ENCODE results near the gene COL11A2. TPM values are rescaled to one million over a fixed set of nuclear protein-coding genes. Genes with fewer than 3 reads are reported as not detected.

The COL11A2 gene
- total and polyA plus RNA-seq, 2 of the 13 experiments (the other 11 are each of a cell fraction or from before 2014, with no cell fraction given) = 0.55 TPM

DNA sequence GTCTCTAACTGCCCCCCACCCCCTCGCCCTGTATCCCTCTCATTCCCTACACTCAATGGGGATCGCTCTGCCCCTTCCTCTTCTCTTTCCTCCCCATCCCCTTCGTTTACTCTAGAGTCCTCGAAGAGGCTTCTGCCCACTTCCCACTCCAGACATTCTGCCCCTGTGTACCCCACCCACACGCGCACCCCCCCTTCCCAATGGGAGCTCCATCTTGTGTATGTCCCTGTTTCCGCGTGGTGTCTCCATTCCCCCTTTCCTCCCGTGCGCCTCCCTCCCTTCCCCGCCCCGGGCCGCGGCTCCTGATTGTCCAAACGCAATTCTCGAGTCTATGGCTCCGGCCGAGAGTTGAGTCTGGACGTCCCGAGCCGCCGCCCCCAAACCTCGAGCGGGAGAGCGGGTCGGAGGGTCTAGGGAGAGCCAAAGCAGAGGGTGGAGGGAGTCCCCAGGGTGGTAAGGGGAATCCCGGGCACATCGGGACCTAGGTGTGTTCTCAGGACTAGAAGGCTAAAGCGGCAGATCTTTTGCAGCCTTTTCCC lies 15.4 kb upstream of the COL11A2 start (continued):
- TF ChIP-seq, protein P1, sequence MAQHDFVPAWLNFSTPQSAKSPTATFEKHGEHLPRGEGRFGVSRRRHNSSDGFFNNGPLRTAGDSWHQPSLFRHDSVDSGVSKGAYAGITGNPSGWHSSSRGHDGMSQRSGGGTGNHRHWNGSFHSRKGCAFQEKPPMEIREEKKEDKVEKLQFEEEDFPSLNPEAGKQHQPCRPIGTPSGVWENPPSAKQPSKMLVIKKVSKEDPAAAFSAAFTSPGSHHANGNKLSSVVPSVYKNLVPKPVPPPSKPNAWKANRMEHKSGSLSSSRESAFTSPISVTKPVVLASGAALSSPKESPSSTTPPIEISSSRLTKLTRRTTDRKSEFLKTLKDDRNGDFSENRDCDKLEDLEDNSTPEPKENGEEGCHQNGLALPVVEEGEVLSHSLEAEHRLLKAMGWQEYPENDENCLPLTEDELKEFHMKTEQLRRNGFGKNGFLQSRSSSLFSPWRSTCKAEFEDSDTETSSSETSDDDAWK (CRISPR knock-in tag; IDR thresholded peaks at IDR 0.05) = no peak
- TF ChIP-seq MAZ (IDR thresholded peaks at IDR 0.05; ENCODE audit: borderline replicate concordance, low read depth, low read length) = no peak
- TF ChIP-seq MAZ (CRISPR knock-in tag; IDR thresholded peaks at IDR 0.05; ENCODE audit: low read depth) = peak; percentile 81; the same call in 1 of the 2 replicates
- no peak for TF ChIP-seq ZNF343 (CRISPR knock-in tag; IDR thresholded peaks at IDR 0.05)
- TF ChIP-seq ZNF235 (CRISPR knock-in tag; IDR thresholded peaks at IDR 0.05; ENCODE audit: borderline replicate concordance) = 0 out of 2 replicates have a peak, but pooled peaks have one; percentile 21
- TF ChIP-seq SNRNP70 (IDR thresholded peaks at IDR 0.05; ENCODE audit: low read depth, low read length) = no peak
- no peak for TF ChIP-seq ASH2L (IDR thresholded peaks at IDR 0.05; ENCODE audit: insufficient read length, low read depth, low read length)
- no peak for TF ChIP-seq HMG20B (CRISPR knock-in tag; conservative IDR thresholded peaks at IDR 0.05)
- no peak for TF ChIP-seq SKI (IDR thresholded peaks at IDR 0.05; ENCODE audit: partially characterized antibody)
- no peak for TF ChIP-seq RNF2 (conservative IDR thresholded peaks at IDR 0.05; ENCODE audit: low read depth)
- TF ChIP-seq ZNF224 (CRISPR knock-in tag; IDR thresholded peaks at IDR 0.05) = no peak
- TF ChIP-seq, protein P2, sequence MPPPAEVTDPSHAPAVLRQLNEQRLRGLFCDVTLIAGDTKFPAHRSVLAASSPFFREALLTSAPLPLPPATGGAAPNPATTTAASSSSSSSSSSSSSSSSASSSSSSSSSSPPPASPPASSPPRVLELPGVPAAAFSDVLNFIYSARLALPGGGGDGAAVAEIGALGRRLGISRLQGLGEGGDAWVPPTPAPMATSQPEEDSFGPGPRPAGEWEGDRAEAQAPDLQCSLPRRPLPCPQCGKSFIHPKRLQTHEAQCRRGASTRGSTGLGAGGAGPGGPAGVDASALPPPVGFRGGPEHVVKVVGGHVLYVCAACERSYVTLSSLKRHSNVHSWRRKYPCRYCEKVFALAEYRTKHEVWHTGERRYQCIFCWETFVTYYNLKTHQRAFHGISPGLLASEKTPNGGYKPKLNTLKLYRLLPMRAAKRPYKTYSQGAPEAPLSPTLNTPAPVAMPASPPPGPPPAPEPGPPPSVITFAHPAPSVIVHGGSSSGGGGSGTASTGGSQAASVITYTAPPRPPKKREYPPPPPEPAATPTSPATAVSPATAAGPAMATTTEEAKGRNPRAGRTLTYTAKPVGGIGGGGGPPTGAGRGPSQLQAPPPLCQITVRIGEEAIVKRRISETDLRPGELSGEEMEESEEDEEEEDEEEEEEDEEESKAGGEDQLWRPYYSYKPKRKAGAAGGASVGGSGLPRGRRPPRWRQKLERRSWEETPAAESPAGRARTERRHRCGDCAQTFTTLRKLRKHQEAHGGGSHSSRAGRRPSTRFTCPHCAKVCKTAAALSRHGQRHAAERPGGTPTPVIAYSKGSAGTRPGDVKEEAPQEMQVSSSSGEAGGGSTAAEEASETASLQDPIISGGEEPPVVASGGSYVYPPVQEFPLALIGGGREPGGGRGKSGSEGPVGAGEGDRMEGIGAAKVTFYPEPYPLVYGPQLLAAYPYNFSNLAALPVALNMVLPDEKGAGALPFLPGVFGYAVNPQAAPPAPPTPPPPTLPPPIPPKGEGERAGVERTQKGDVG (CRISPR knock-in tag; IDR thresholded peaks at IDR 0.05; ENCODE audit: borderline replicate concordance) = peak; percentile 65; the same call in 1 of the 2 replicates
- TF ChIP-seq ZNF329 (CRISPR knock-in tag; IDR thresholded peaks at IDR 0.05; ENCODE audit: low read depth) = no peak
- no peak for TF ChIP-seq ATF5 (CRISPR knock-in tag; IDR thresholded peaks at IDR 0.05; ENCODE audit: low read depth)
- TF ChIP-seq GPN1 (CRISPR knock-in tag; IDR thresholded peaks at IDR 0.05; ENCODE audit: borderline replicate concordance) = no peak
- TF ChIP-seq ZNF446 (CRISPR knock-in tag; IDR thresholded peaks at IDR 0.05) = peak; percentile 23; the same call in 1 of the 2 replicates
- TF ChIP-seq EED (CRISPR knock-in tag; IDR thresholded peaks at IDR 0.05) = peak; percentile 48; the same call in 1 of the 2 replicates
- TF ChIP-seq NKX3-1 (CRISPR knock-in tag; IDR thresholded peaks at IDR 0.05) = no peak
- TF ChIP-seq KDM6A (CRISPR knock-in tag; IDR thresholded peaks at IDR 0.05; ENCODE audit: low read depth) = no peak
- 0 out of 2 replicates have a peak, but pooled peaks have one; percentile 35 for TF ChIP-seq MYPOP (CRISPR knock-in tag; IDR thresholded peaks at IDR 0.05)
- no peak for TF ChIP-seq ZNF574 (CRISPR knock-in tag; IDR thresholded peaks at IDR 0.05)
- TF ChIP-seq ZNF33B (CRISPR knock-in tag; IDR thresholded peaks at IDR 0.05) = no peak
